ENCODE results near the gene DDX10. TPM values are rescaled to one million over a fixed set of nuclear protein-coding genes. Genes with fewer than 3 reads are reported as not detected.
"Not testable (repeated sequence)": the region's sequence is repeated elsewhere in the genome, so short reads cannot be mapped to it uniquely, and the experiment has no call there.

The DDX10 gene
- total RNA-seq, 1 donor from 2014 or later, result 27.7 TPM

DNA sequence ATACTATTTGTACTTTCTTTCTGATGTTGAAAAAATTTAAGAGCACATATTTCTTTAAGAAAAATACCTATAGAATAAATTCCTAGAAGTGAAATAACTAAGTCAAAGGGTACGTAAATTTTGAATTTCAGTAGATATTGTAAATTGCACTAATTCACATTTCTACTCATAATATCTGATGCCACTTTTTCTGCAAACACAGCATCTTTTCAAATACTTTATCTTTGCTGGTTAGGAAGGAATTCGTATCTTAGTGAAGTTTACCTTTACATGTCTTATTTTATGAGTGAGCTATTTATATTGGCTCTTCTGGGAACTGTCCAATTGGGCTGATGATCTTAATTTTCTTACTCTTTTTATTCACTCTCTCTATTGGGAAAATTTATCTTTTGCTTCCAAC lies 148.2 kb downstream of the DDX10 start:
- no peak for DNase-seq (ENCODE audit: low spot score)

GRCh38 chr11:108817976-108818375 lies 153.1 kb downstream of the DDX10 start:
- no peak for DNase-seq (ENCODE audit: low spot score)

DNA sequence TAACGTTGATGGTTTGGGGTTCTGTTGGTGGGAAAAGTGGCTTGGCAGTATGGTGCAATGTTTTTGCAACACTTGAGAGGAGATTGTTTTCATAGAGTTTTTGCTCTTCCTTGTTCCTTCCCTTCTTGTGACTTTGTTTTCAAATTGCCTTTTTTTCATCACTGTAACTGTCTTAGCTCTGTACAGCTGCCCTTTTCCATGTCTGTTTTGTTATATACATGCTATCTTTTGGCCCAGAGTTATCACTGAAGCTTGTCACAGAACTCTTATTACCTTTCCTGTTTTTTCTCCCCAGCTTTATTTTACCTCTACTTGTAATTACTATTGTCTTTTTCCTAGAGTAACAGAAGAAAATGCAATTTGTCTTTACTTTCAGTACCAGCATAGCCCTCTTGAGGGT lies 154.1 kb downstream of the DDX10 start:
- no peak for DNase-seq (ENCODE audit: low spot score)

- no peak for DNase-seq (ENCODE audit: low spot score)
Measured at GRCh38 chr11:108819957-108820356, 155.1 kb downstream of the DDX10 start.

GRCh38 chr11:108823960-108824359 lies 159.1 kb downstream of the DDX10 start:
- not testable (repeated sequence) for DNase-seq (ENCODE audit: low spot score)

GRCh38 chr11:108824545-108824944 lies 159.7 kb downstream of the DDX10 start:
- no peak for DNase-seq (ENCODE audit: low spot score)

DNA sequence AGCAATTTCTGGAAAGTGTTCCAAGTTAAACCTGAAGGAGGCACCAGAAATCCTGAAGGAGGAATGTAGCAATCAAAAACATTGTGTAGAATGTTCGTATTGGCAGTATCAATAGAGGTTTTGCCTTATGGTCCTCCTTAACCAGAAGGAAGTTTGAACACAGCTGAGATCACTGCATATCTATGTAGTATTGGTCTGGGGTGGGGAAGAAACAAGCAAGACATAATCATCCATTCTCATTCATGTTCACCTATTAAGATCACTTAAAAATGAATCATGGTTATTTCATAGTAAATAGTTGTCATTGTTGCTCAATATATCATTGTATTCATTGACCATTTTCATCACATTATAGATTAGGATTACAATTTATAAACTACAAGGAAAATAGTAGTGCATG lies 160.5 kb downstream of the DDX10 start:
- DNase-seq (ENCODE audit: low spot score), result no peak

- DNase-seq (ENCODE audit: low spot score), result no peak
Measured at GRCh38 chr11:108826136-108826535, 161.3 kb downstream of the DDX10 start.

DNA sequence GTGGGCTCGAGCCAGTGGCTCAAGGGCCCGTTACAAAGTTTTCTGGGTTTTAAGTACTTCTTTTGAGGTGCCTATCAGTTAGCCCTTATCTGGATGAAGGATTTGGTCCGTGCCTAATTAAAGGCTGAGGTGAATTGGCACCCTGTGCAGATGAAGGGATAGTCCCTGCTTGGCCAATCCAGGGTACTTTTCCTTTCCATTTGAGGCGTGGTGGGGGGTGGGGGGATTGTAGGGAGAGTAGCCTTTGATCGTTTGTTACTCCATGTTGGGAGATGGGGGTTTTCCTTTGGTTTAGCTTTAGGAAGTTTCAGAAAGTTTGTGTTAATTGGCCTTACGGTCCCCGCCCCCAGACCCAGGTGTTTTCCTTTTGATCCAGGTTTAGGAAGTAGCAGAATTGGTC lies 170.8 kb downstream of the DDX10 start:
- DNase-seq (ENCODE audit: low spot score), result no peak

GRCh38 chr11:108836541-108836940 lies 171.7 kb downstream of the DDX10 start:
- no peak for DNase-seq (ENCODE audit: low spot score)

DNA sequence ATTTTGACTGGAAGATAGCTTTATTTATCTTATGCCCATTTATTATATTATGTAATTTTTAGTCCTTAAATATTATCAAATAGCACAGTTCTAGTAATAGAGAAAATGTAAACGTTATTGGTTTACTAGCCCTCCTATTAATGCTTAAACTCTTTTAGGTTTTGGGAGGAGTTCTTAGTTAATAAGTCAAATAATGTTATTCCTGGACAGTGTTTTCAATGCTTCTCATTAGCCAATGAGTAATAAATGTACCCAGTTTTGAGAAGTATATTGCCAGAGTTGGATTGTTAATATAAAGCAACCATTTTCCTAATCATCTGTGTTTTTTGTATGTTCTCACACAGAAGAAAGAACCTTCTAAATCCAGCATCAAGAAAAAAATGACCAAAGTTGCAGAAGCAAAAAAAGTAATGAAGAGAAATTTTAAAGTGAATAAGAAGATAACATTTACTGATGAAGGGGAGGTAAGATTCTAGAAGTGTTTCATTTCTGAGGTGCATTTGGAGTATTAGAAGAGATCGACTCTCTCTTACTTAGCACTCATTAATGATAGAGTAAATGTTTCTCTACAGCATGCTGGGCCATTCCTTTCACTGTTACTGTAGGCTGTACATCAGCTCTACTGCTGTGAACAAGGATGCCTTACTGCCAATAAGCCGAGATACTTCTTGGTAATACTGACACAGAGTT lies 173.4 kb downstream of the DDX10 start:
- no peak for DNase-seq (ENCODE audit: low spot score)

DNA sequence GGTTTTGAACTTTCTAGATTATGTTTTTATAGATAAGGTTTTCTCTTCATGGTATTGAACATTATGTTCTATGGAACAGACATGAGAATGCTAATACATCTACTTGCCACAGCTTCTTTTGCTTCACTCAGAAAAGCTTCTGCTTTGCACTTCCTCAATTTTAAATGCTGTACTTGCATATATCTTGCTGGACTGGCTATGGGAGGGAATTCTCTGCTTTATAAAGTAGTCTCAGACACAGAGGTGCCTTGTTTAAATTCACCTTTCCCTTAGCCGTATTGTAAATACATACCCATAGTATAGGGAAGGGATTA lies 173.9 kb downstream of the DDX10 start:
- DNase-seq (ENCODE audit: low spot score), result no peak

DNA sequence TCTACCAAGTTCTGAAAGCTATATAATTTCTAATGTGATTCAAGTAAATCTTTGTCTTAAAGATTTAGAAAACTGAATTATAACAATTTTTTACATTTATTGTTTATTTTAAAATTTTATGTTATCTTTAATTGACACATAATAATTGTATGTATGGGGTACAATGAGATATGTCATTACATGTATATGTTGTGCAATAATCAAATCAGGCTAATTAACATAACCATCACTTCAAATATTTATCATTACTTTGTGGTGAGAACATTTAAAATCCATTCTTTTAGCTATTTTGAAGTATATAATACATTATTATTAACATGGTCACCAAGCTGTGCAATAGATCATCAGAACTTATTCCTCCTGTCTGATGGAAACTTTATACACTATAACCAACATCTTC lies 181.1 kb downstream of the DDX10 start:
- no peak for DNase-seq (ENCODE audit: low spot score)

DNA sequence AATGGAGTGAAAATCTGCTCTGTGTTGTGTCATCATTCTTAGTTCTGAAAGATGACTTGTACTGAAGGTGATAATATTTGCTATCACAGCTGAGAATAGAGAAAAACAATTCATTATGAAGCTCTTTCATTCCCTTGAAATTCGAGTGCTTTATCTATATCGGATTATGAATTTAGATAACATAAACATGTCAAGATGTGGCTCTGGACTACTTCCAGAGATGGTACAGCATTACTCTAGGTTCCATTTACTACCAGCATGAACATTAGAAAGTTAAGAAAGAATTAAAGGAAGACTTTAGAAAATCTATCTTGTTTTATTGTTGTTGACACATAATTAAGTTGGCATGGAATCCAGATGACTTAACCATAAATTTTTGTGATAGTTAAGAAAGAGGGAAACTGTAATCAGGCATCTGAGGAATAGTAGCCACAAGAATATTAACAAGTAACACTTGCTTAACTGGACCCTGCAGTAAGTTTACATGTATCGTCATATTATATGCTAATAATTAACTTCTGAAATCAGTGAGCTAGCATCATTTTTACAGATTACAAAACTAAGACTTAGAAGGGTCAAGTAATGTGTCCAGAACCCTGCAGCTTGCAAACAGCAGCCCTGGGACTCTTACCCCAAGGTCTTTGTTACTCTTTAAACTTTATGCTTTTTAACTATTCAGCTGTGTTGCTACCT lies 182.6 kb downstream of the DDX10 start:
- no peak for DNase-seq (ENCODE audit: low spot score)

GRCh38 chr11:108851781-108852180 lies 186.9 kb downstream of the DDX10 start:
- no peak for DNase-seq (ENCODE audit: low spot score)

DNA sequence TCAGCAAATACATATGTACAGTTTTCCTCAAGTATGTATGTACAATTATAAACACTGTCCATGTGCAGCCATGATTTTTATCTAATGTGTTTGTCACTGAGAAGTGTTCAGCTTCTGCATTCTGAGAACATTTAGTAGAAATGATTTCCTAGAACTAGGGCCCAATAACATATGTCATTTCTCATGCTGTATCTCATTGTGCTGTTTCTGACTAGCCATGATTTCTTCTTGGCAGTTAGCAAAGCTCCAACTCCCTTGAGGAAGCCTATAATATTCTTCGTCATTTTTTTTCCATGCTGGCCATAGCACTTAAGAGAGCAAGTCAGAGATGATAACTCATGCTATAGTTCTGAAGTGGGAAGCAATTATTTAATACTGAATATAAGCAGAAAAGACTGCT lies 187.8 kb downstream of the DDX10 start:
- no peak for DNase-seq (ENCODE audit: low spot score)

GRCh38 chr11:108853151-108853550 lies 188.3 kb downstream of the DDX10 start:
- DNase-seq (ENCODE audit: low spot score), result no peak

DNA sequence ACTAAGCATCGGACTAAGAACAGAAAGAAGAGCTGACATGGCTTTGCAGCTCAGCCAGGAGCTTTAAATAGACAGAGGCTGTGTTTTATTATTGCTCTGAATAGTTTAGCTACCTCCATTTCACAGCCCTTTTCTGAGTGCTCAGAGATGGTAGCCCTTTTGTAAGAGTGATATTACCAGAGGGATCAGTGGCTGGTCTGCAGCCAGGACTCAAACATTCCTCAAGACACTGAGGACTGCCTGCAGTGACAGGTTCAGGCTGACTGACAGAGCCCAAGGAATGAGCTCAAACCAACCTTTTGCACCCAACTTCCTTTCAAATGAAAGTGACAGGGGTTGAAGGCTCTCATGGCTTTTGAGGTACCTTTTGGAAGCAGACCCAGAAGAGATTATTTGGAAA lies 189.0 kb downstream of the DDX10 start:
- DNase-seq (ENCODE audit: low spot score), result no peak

GRCh38 chr11:108854346-108854745 lies 189.5 kb downstream of the DDX10 start:
- DNase-seq (ENCODE audit: low spot score), result no peak

GRCh38 chr11:108857382-108857781 lies 192.5 kb downstream of the DDX10 start:
- DNase-seq (ENCODE audit: low spot score), result no peak

DNA sequence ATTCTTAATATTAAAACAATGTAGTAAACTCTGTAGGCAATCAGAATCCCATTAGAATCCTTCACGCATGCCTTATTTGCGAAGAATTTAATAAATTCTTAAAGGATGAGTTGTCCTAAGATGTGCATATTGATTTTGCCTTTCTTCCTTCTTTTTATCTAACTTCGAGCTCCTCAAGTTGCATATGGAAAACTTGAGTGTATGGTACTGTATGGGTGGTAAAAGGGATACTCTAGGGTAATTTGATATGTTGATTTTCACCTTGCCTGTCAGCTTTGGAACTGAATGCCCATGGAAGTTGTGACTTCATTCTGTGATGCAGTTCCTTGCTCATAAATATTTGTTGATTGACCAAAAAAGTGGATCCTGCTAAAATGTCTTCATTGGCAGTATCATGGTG lies 193.8 kb downstream of the DDX10 start:
- DNase-seq (ENCODE audit: low spot score), result no peak

- no peak for DNase-seq (ENCODE audit: low spot score)
Measured at GRCh38 chr11:108859510-108859909, 194.6 kb downstream of the DDX10 start.

DNA sequence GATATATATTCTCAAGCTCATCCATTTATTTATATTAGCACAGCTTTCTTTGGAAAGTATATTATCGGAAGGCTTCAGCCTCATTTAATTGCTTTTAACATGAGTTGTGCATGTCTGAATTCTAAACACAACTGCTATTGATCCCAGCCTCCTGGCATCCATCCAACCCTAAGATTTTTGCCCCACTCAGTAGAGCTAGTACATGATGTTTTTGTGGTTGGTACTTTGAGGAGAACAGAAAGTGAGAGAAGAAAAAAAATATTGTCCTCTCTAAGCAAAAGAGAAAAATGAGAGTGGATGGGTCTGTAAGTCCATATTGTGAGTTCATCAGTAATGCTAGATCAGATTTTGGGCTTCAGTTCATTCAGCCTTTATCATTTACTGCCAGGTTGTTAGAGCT lies 198.7 kb downstream of the DDX10 start:
- DNase-seq (ENCODE audit: low spot score), result no peak

Measured in mesenteric fat pad (tissue), 1 donor.